Fibroblast of skin of right quadriceps (primary cell): ENCODE data around the gene DCN.

Experiments
- DNase-seq: peaks from one replicate; pipeline ENCODE4 v3.0.0-alpha.2; 2013

Gene DCN

DNA sequence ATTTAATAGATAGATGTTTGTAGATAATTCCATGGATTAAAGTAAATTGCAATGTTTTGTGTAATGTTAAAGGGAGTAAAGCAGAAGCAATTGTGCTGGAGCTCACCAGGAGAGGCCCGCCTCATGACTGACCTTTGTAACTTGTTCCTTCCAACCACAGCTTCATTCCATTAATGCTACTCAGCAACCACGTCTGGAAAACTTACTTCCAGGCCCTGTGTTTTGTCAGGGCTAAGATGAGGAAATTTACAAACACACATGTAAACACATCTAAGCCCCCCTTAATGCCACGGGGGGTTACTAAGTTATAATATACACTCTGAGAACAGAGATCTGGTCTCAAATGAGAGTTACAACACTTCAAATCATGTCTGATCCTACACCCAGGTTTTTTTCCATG lies 83.7 kb downstream of the DCN start:
- peak; percentile 94 for DNase-seq

DNA sequence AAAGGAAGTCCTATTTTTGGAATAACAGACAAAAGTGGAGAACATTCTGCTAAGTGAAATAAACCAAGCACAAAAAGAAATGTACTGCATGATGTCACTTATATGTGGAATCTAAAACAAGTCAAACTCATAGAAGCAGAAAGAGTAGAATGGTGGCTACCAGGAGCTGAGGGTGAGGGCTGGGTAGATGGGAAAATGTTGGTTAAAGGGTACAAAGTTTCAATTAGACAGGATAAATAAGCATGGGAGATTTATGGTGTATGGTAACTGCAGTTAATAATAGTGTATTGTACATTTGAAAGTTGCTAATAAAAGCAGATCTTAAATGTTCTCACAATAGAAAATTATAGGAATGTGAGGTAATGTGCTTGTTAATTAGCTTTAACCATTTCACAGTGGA lies 84.2 kb downstream of the DCN start:
- DNase-seq, result no peak

DNA sequence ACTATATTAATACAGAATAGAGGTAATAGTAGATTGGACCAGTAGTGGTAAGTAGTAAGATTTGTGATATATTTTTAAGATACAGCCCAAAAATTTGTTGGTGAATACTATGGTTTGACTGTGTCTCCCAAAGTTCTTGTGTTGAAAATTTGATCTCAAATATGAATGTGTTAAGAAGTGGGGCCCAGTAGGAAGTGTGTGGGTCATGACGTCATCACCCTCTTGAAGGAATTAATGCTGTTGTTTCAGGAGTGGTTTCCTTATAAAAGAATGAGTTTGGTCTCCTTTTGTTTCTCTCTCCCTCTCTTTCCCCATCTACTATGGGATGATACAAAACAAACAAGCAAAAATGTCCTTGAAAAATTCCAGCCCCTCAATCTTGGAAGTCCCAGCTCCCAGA lies 87.7 kb downstream of the DCN start:
- no peak for DNase-seq

DNA sequence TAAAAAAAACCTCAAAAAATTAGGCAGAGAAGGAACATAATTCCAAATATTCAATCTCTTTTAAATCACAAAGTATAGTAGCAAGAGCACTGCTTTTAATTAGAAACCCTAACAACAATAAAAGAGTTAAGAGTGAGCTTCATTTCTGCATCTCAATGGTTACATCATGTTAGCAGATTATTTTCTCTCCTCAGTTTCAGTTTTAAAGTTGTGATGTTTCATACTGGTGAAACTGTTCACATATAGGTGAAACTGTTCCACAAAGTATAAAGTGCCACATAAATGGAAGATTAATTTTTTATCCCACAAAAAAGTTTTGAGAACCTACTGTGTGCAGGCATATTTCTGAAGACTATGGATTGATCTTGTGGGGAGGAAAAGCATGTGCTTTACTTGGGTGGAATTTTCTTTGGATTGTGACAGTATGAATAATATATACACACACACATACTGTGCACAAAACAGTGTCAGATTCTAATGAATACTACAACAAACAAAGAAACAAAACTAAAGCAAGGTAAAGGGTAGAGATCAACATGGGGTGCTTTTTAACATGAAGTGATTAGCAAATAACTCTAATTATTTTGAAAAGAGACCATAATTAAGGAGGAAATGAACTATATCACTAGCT lies 88.5 kb downstream of the DCN start:
- no peak for DNase-seq

DNA sequence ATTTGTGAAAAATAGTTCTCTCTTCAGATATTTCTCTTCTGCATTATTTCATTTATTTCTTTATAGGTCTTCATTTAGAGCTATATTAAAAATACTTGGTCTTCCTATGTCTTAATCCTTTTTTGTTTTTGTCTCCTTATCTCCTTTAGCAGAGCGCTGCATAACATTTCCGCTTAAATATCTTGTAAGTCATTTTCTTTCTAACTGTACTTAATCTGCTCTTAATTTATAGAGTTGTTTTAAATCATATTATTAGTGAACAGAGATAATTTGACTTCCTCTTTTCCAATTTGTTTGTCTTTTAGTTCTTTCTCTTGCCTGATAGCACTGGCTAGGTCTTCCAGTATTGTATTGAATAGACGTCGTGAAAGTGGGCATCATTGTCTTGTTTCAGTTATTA lies 89.3 kb downstream of the DCN start:
- DNase-seq, result no peak

DNA sequence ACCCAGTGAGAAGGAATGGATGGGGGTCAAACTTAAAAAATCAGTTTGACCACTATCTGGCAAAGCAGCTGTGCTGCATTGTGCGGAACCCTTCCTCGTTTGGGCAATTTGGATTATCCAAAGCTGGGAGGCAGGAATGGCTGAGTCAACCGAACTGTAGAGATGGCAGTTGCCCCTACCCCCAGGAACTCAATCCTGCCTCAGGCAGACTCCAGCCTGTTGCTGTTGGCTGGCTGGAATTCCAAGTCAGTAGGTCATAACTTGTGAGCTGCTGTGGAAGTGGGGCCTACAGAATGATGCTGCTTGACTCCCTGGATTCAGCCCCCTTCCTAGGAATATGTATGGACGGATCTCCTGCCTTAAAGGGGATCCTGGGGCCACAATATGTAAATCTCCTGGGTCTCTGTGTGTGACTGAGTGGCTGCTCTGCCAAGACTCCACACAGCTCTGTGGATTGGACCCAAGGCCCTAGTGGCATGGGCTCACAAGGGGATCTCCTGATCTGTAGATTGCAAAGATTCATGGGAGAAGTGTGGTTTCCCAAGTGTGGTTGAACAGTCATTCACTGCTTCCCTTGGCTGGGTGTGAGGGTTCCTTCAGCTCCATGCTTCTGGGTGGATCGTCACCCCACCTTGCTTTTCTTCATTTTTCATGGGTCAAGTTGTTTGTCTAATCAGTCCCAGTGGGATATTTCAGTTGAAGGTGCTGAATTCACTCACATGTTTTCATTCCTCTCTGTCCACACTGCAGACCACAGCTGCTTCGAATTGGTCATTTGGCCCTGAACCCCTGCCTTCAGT lies 90.5 kb downstream of the DCN start:
- DNase-seq, result no peak
